Left renal cortex interstitium (tissue), 4 donors: Measurements from ENCODE around the gene TBKBP1. TPM values are rescaled to one million over a fixed set of nuclear protein-coding genes. Genes with fewer than 3 reads are reported as not detected.

Experiments used
- DNase-seq, 4 donors: peaks; one replicate each; pipeline ENCODE4 v3.0.0-alpha.2; 2013; ENCODE audit warnings: low read depth in 4 of 4, low spot score in 2 of 4, missing footprints in 1 of 4
- polyA plus RNA-seq, 4 donors: library from polyadenylated mRNA; unstranded; fragments of 120-200 nt; gene quantifications; one replicate each; pipeline ENCODE4 v1.2.1, GENCODE V29; 2013; ENCODE audit not compliant: insufficient read length in 4 of 4

Gene TBKBP1
- 10 to 100 TPM; 22.3 to 36.7 (median 30.5) TPM for polyA plus RNA-seq

GRCh38 chr17:47693731-47694580, at the start of gene TBKBP1:
TBKBP1 (plus strand) TSS chr17:47694161; CDS start chr17:47696113, 1,952 bp downstream.
- DNase-seq: peak in 3 of 4 donors; percentile 59 to 81 (median 69)

GRCh38 chr17:47644324-47644723, 49.6 kb upstream of the TBKBP1 start:
- no peak for DNase-seq

GRCh38 chr17:47649153-47649971, 44.6 kb upstream of the TBKBP1 start, which contains the start of gene KPNB1:
KPNB1 (plus strand) TSS chr17:47649919; CDS start chr17:47650245, 326 bp downstream.
- peak; percentile 96 to 99 (median 99) for DNase-seq

GRCh38 chr17:47649972-47650524, 43.9 kb upstream of the TBKBP1 start:
- DNase-seq: peak in 1 of 4 donors; percentile 15

GRCh38 chr17:47650525-47651522, 43.1 kb upstream of the TBKBP1 start:
- peak; percentile 34 to 83 (median 76) for DNase-seq

GRCh38 chr17:47651704-47652103, 42.3 kb upstream of the TBKBP1 start:
- DNase-seq: no peak

- no peak for DNase-seq
Observed at GRCh38 chr17:47652570-47652969, 41.4 kb upstream of the TBKBP1 start.

- DNase-seq: no peak
Observed at GRCh38 chr17:47653442-47653841, 40.5 kb upstream of the TBKBP1 start.

GRCh38 chr17:47654991-47655390, 39.0 kb upstream of the TBKBP1 start:
- DNase-seq: no peak

- no peak for DNase-seq
Observed at GRCh38 chr17:47660064-47660492, 33.9 kb upstream of the TBKBP1 start.

GRCh38 chr17:47663912-47664623, 29.9 kb upstream of the TBKBP1 start:
- peak in 3 of 4 donors; percentile 26 to 65 (median 32) for DNase-seq

GRCh38 chr17:47664624-47664941, 29.4 kb upstream of the TBKBP1 start:
- no peak for DNase-seq

GRCh38 chr17:47665655-47666054, 28.3 kb upstream of the TBKBP1 start:
- DNase-seq: no peak

- DNase-seq: no peak
Observed at GRCh38 chr17:47669081-47669480, 24.9 kb upstream of the TBKBP1 start.

- DNase-seq: no peak
Observed at GRCh38 chr17:47670064-47670463, 23.9 kb upstream of the TBKBP1 start.

- no peak for DNase-seq
Observed at GRCh38 chr17:47674499-47674898, 19.5 kb upstream of the TBKBP1 start.

GRCh38 chr17:47675380-47676198, 18.4 kb upstream of the TBKBP1 start:
- no peak for DNase-seq

- DNase-seq: no peak
Observed at GRCh38 chr17:47676199-47676472, 17.8 kb upstream of the TBKBP1 start.
